HG03159 (cell line): ENCODE data around the gene CDC7.

Experiments used
- ATAC-seq: cut with Tn5 transposase; IDR thresholded peaks from one replicate; pipeline ENCODE4 v1.9.1; 2021; ENCODE audit warnings: mild to moderate bottlenecking, moderate library complexity; ENCODE audit not compliant: unreplicated experiment

Gene CDC7

GRCh38 chr1:91570120-91570448, 69.4 kb downstream of the CDC7 start:
- ATAC-seq = no peak

- ATAC-seq = peak; percentile 86
Observed at GRCh38 chr1:91572044-91572443, 71.4 kb downstream of the CDC7 start.
